Motor neuron (in vitro differentiated cells): ENCODE measurements around the gene ITPK1. TPM values are rescaled to one million over a fixed set of nuclear protein-coding genes. Genes with fewer than 3 reads are reported as not detected.

Experiments used
- ATAC-seq, 8 experiments: fragments of 200-7000 bp; cut with Tn5 transposase; replicated peaks in 6 of 8; 2 replicates each; pipeline ENCODE4 v1.8.0; 2021; ENCODE audit warnings: mild to moderate bottlenecking in 8 of 8, moderate library complexity in 8 of 8
- H3K27ac ChIP-seq, 2 donors: fragments of 250-450 bp; sonication (Bioruptor Pico); 2 replicates each; pipeline ENCODE4 v1.9.0; 2021; ENCODE audit warnings: antibody characterized with exemption in 2 of 2, mild to moderate bottlenecking in 2 of 2, moderate library complexity in 1 of 2
- H3K4me1 ChIP-seq, 2 donors: fragments of 250-450 bp; sonication (Bioruptor Pico); replicated peaks in 1 of 2; 2 replicates each; pipeline ENCODE4 v1.6.1; 2021; ENCODE audit warnings: antibody characterized with exemption in 2 of 2, mild to moderate bottlenecking in 2 of 2, moderate library complexity in 1 of 2
- H3K4me3 ChIP-seq, 5 donors: fragments of 250-450 bp; sonication (Bioruptor Pico); 2 replicates each; pipeline ENCODE4 v1.9.0; 2021; ENCODE audit warnings: antibody characterized with exemption in 5 of 5, mild to moderate bottlenecking in 5 of 5, moderate library complexity in 4 of 5
- WGBS, 10 experiments: fragments of 450-650 bp; shearing (Covaris generic); methylation state at CpG; one replicate each; pipeline ENCODE4 v1.0.0; 2022; 5-methylcytosine and 5-hydroxymethylcytosine counted together
- in situ Hi-C, 9 experiments: fragments of 400-800 bp; cut with MboI; loops; one replicate each; pipeline ENCODE4 v1.15.0; 2021; ENCODE audit warnings: low sequenced_read_pairs in 9 of 9, low pct_unique_long_range_greater_than_20kb in 2 of 9; ENCODE audit not compliant: unreplicated experiment in 9 of 9
- total RNA-seq, 8 experiments: library from RNA; unstranded; fragments of 300-600 nt; gene quantifications; 2 replicates each; pipeline versions ENCODE4 v1.2.3 to v1.2.4, GENCODE V29; 2022

ITPK1 gene
- total RNA-seq, 8 experiments from 2014 or later: 16.2 to 37.3 (median 22.4) TPM

- ATAC-seq: peak in 7 of 8 experiments; percentile 9 to 63 (median 55)
- peaks cover 61 to 65% of the 10 kb centered on the region in 2 donors for H3K4me1 ChIP-seq
- H3K27ac ChIP-seq: peak overlapping the region; percentile 22 to 68
- in situ Hi-C loops: no loop called here
- H3K4me3 ChIP-seq: no peak overlapping the region
- WGBS, 10 experiments: 0 to 27% (median 12%) methylated on average over 1 to 8 of the region's 12 CpGs; no CpG with 5 or more reads in 6 of the 10 experiments
These were observed 78.9 kb downstream of the ITPK1 start for GRCh38 chr14:93036652-93037345.

- Histone ChIP-seq H3K27ac (peak overlapping the region; percentile 22 to 68), H3K4me1 (peaks cover 60 to 67% of the 10 kb centered on the region in 2 donors), H3K4me3 (no peak overlapping the region)
- in situ Hi-C loops: no loop called here
- 15 to 95% (median 49%) methylated on average over 1 to 4 of the region's 22 CpGs; no CpG with 5 or more reads in 4 of the 10 experiments for WGBS, 10 experiments
- peak in 7 of 8 experiments; percentile 30 to 86 (median 82) for ATAC-seq
These were observed 79.6 kb downstream of the ITPK1 start for GRCh38 chr14:93035917-93036651.

- in situ Hi-C loops: no loop called here
- H3K4me1 ChIP-seq: peaks cover 60 to 65% of the 10 kb centered on the region in 2 donors
- no peak for ATAC-seq
- peak overlapping the region in 1 of 2 donors; percentile 68 for H3K27ac ChIP-seq
- 62% methylated on average over 3 of the region's 5 CpGs; no CpG with 5 or more reads in 9 of the 10 experiments for WGBS, 10 experiments
- H3K4me3 ChIP-seq: no peak overlapping the region
These were observed 80.2 kb downstream of the ITPK1 start for GRCh38 chr14:93035585-93035916.

GRCh38 chr14:93034671-93034994 lies 81.1 kb downstream of the ITPK1 start:
- in situ Hi-C loops: no loop called here
- Histone ChIP-seq H3K27ac (no peak overlapping the region), H3K4me3 (no peak overlapping the region), H3K4me1 (peaks cover 59 to 65% of the 10 kb centered on the region in 2 donors)
- WGBS, 10 experiments: 67 to 100% (median 80%) methylated on average over 1 of the region's 5 CpGs; no CpG with 5 or more reads in 7 of the 10 experiments
- no peak for ATAC-seq

- Histone ChIP-seq H3K27ac (no peak overlapping the region), H3K4me1 (peaks cover 59 to 67% of the 10 kb centered on the region in 2 donors), H3K4me3 (no peak overlapping the region)
- in situ Hi-C loops: no loop called here
- 86 to 100% methylated on average over 1 to 2 of the region's 7 CpGs; no CpG with 5 or more reads in 8 of the 10 experiments for WGBS, 10 experiments
- ATAC-seq: peak in 1 of 8 experiments; percentile 10
These were observed 81.6 kb downstream of the ITPK1 start for GRCh38 chr14:93033983-93034670.

GRCh38 chr14:93033084-93033982 lies 82.4 kb downstream of the ITPK1 start:
- Histone ChIP-seq H3K4me1 (peaks cover 59 to 67% of the 10 kb centered on the region in 2 donors), H3K4me3 (no peak overlapping the region), H3K27ac (no peak overlapping the region)
- WGBS, 10 experiments: 35 to 100% (median 68%) methylated on average over 1 to 2 of the region's 6 CpGs; no CpG with 5 or more reads in 3 of the 10 experiments
- in situ Hi-C loops: no loop called here
- peak in 3 of 8 experiments; percentile 9 to 48 (median 9) for ATAC-seq

- H3K4me3 ChIP-seq: no peak overlapping the region
- ATAC-seq: peak in 7 of 8 experiments; percentile 9 to 65 (median 31)
- H3K4me1 ChIP-seq: peaks cover 59 to 67% of the 10 kb centered on the region in 2 donors
- no peak overlapping the region for H3K27ac ChIP-seq
- WGBS, 10 experiments: 7 to 90% (median 40%) methylated on average over 2 to 7 of the region's 11 CpGs; no CpG with 5 or more reads in 4 of the 10 experiments
- in situ Hi-C loops: no loop called here
These were observed 83.2 kb downstream of the ITPK1 start for GRCh38 chr14:93032421-93032936.

GRCh38 chr14:93031505-93032315 lies 84.0 kb downstream of the ITPK1 start:
- WGBS, 10 experiments: 0 to 100% (median 88%) methylated on average over 1 to 10 of the region's 15 CpGs
- ATAC-seq: peak in 3 of 8 experiments; percentile 12 to 59 (median 24)
- peaks cover 52 to 61% of the 10 kb centered on the region in 2 donors for H3K4me1 ChIP-seq
- H3K4me3 ChIP-seq: no peak overlapping the region
- in situ Hi-C loops: no loop called here
- no peak overlapping the region for H3K27ac ChIP-seq

GRCh38 chr14:93030761-93031160 lies 85.0 kb downstream of the ITPK1 start:
- H3K4me3 ChIP-seq: no peak overlapping the region
- WGBS, 10 experiments: 20 to 100% (median 96%) methylated on average over 1 to 5 of the region's 10 CpGs; no CpG with 5 or more reads in 3 of the 10 experiments
- in situ Hi-C loops: no loop called here
- no peak overlapping the region for H3K27ac ChIP-seq
- H3K4me1 ChIP-seq: peaks cover 44 to 52% of the 10 kb centered on the region in 2 donors
- no peak for ATAC-seq

- no peak overlapping the region for H3K4me3 ChIP-seq
- in situ Hi-C loops: no loop called here
- WGBS, 10 experiments: 11 to 81% (median 60%) methylated on average over 1 to 5 of the region's 8 CpGs; no CpG with 5 or more reads in 5 of the 10 experiments
- H3K4me1 ChIP-seq: peaks cover 37 to 44% of the 10 kb centered on the region in 2 donors
- H3K27ac ChIP-seq: no peak overlapping the region
- ATAC-seq: peak in 5 of 8 experiments; percentile 28 to 43 (median 36)
These were observed 85.7 kb downstream of the ITPK1 start for GRCh38 chr14:93029911-93030508.

GRCh38 chr14:93029417-93029816 lies 86.3 kb downstream of the ITPK1 start:
- no peak overlapping the region for H3K4me3 ChIP-seq
- 60 to 100% (median 83%) methylated on average over 1 of the region's 5 CpGs; no CpG with 5 or more reads in 5 of the 10 experiments for WGBS, 10 experiments
- in situ Hi-C loops: no loop called here
- H3K27ac ChIP-seq: no peak overlapping the region
- ATAC-seq: no peak
- H3K4me1 ChIP-seq: peaks cover 31 to 38% of the 10 kb centered on the region in 2 donors
